ENCODE measurements around the gene MNS1. TPM values are rescaled to one million over a fixed set of nuclear protein-coding genes. Genes with fewer than 3 reads are reported as not detected.
A peak's percentile ranks its signal among the peaks of the same experiment; 100 is the strongest.

MNS1 gene
- total RNA-seq, 1 donor from 2014 or later = 0.86 TPM

GRCh38 chr15:56440214-56440770 lies 24.6 kb downstream of the MNS1 start:
- H2AFZ ChIP-seq (ENCODE audit: low read depth, low read length) = no peak overlapping the region
- peaks cover 12% of the 10 kb centered on the region for H3K36me3 Mint-ChIP-seq (ENCODE audit: low read depth, unreplicated experiment)
- DNase-seq (ENCODE audit: low read depth) = no peak
- H3K27ac Mint-ChIP-seq (ENCODE audit: unreplicated experiment) = no peak overlapping the region
- no peaks in the 10 kb centered on the region for H3K4me1 ChIP-seq (ENCODE audit: insufficient read depth, low read length)
- no peak overlapping the region for H3K4me2 ChIP-seq (ENCODE audit: low read length)
- no peak overlapping the region for H3K4me3 ChIP-seq (ENCODE audit: insufficient read depth, low read depth, low read length)
- H3K36me3 ChIP-seq (ENCODE audit: insufficient read depth, low read length) = no peaks in the 10 kb centered on the region
- no peak for FAIRE-seq
- peaks cover 7% of the 10 kb centered on the region for H3K9me3 Mint-ChIP-seq (ENCODE audit: unreplicated experiment)
- H3K4me3 Mint-ChIP-seq (ENCODE audit: unreplicated experiment) = no peak overlapping the region
- TF ChIP-seq EZH2 (IDR thresholded peaks at IDR 0.05; ENCODE audit: insufficient read depth, low read length) = no peak
- no peak for TF ChIP-seq CTCF (IDR thresholded peaks at IDR 0.05; ENCODE audit: insufficient read depth, low read depth, low read length)
- no peaks in the 10 kb centered on the region for H3K27me3 ChIP-seq (ENCODE audit: insufficient read depth, low read length)
- no peaks in the 10 kb centered on the region for H3K27me3 Mint-ChIP-seq (ENCODE audit: low read depth, unreplicated experiment)
- H3K4me1 Mint-ChIP-seq (ENCODE audit: low read depth, unreplicated experiment) = no peaks in the 10 kb centered on the region
- no peak overlapping the region for H3K9ac ChIP-seq (ENCODE audit: low read length)
- no peak overlapping the region for H3K27ac ChIP-seq (ENCODE audit: low read depth, low read length)
- H3K9me3 ChIP-seq (ENCODE audit: insufficient read depth, low read depth, low read length) = no peaks in the 10 kb centered on the region
- H4K20me1 ChIP-seq (ENCODE audit: insufficient read depth, low read length) = no peaks in the 10 kb centered on the region
- no peaks in the 10 kb centered on the region for H3K79me2 ChIP-seq (ENCODE audit: insufficient read depth, low read length)

- TF ChIP-seq EZH2 (IDR thresholded peaks at IDR 0.05; ENCODE audit: insufficient read depth, low read length) (no peak), CTCF (IDR thresholded peaks at IDR 0.05; ENCODE audit: insufficient read depth, low read depth, low read length) (no peak)
- Histone ChIP-seq H3K36me3 (ENCODE audit: insufficient read depth, low read length) (no peaks in the 10 kb centered on the region), H3K4me2 (ENCODE audit: low read length) (no peak overlapping the region), H3K4me1 (ENCODE audit: insufficient read depth, low read length) (no peaks in the 10 kb centered on the region), H3K27me3 (ENCODE audit: insufficient read depth, low read length) (no peaks in the 10 kb centered on the region), H3K27ac (ENCODE audit: low read depth, low read length) (no peak overlapping the region), H3K9ac (ENCODE audit: low read length) (no peak overlapping the region), H3K9me3 (ENCODE audit: insufficient read depth, low read depth, low read length) (no peaks in the 10 kb centered on the region), H4K20me1 (ENCODE audit: insufficient read depth, low read length) (no peaks in the 10 kb centered on the region), H3K4me3 (ENCODE audit: insufficient read depth, low read depth, low read length) (no peak overlapping the region), H2AFZ (ENCODE audit: low read depth, low read length) (no peak overlapping the region), H3K79me2 (ENCODE audit: insufficient read depth, low read length) (no peaks in the 10 kb centered on the region)
- Mint-ChIP-seq H3K27me3 (ENCODE audit: low read depth, unreplicated experiment) (no peaks in the 10 kb centered on the region), H3K9me3 (ENCODE audit: unreplicated experiment) (peaks cover 4% of the 10 kb centered on the region), H3K4me3 (ENCODE audit: unreplicated experiment) (no peak overlapping the region), H3K36me3 (ENCODE audit: low read depth, unreplicated experiment) (peaks cover 8% of the 10 kb centered on the region), H3K27ac (ENCODE audit: unreplicated experiment) (no peak overlapping the region), H3K4me1 (ENCODE audit: low read depth, unreplicated experiment) (no peaks in the 10 kb centered on the region)
- DNase-seq (ENCODE audit: low read depth) (no peak), FAIRE-seq (no peak)
Measured at GRCh38 chr15:56432304-56432703, 32.6 kb downstream of the MNS1 start.

- no peak overlapping the region for H3K9ac ChIP-seq (ENCODE audit: low read length)
- TF ChIP-seq EZH2 (IDR thresholded peaks at IDR 0.05; ENCODE audit: insufficient read depth, low read length) (no peak), CTCF (IDR thresholded peaks at IDR 0.05; ENCODE audit: insufficient read depth, low read depth, low read length) (peak; percentile 44)
- DNase-seq (ENCODE audit: low read depth) (peak; percentile 15), FAIRE-seq (peak; percentile 95)
- H2AFZ ChIP-seq (ENCODE audit: low read depth, low read length) = no peak overlapping the region
- no peaks in the 10 kb centered on the region for H3K27me3 ChIP-seq (ENCODE audit: insufficient read depth, low read length)
- no peak overlapping the region for H3K4me3 ChIP-seq (ENCODE audit: insufficient read depth, low read depth, low read length)
- Mint-ChIP-seq H3K27me3 (ENCODE audit: low read depth, unreplicated experiment) (no peaks in the 10 kb centered on the region), H3K9me3 (ENCODE audit: unreplicated experiment) (no peaks in the 10 kb centered on the region), H3K36me3 (ENCODE audit: low read depth, unreplicated experiment) (peaks cover 4% of the 10 kb centered on the region), H3K27ac (ENCODE audit: unreplicated experiment) (no peak overlapping the region), H3K4me1 (ENCODE audit: low read depth, unreplicated experiment) (no peaks in the 10 kb centered on the region), H3K4me3 (ENCODE audit: unreplicated experiment) (no peak overlapping the region)
- H3K36me3 ChIP-seq (ENCODE audit: insufficient read depth, low read length) = no peaks in the 10 kb centered on the region
- H3K79me2 ChIP-seq (ENCODE audit: insufficient read depth, low read length) = no peaks in the 10 kb centered on the region
- H3K9me3 ChIP-seq (ENCODE audit: insufficient read depth, low read depth, low read length) = no peaks in the 10 kb centered on the region
- H3K4me1 ChIP-seq (ENCODE audit: insufficient read depth, low read length) = no peaks in the 10 kb centered on the region
- H3K4me2 ChIP-seq (ENCODE audit: low read length) = no peak overlapping the region
- H3K27ac ChIP-seq (ENCODE audit: low read depth, low read length) = no peak overlapping the region
- H4K20me1 ChIP-seq (ENCODE audit: insufficient read depth, low read length) = no peaks in the 10 kb centered on the region
Measured at GRCh38 chr15:56428821-56429458, 36.0 kb downstream of the MNS1 start.
